Panc1 (cell line): ENCODE data around the gene ASPRV1. TPM values are rescaled to one million over a fixed set of nuclear protein-coding genes. Genes with fewer than 3 reads are reported as not detected.

ENCODE experiments used
- ATAC-seq: fragments of 200-7000 bp; cut with Tn5 transposase; 2 replicates; pipeline ENCODE4 v1.9.1; 2020; ENCODE audit warnings: mild to moderate bottlenecking, moderate library complexity
- BruUV-seq: library from RNA; stranded (reverse); fragments of 400-500 nt; replicated peaks from 2 replicates; lab custom pipeline; 2021; lab: Mats Ljungman, UMichigan
- CTCF ChIA-PET: fragments of 300-600 bp; sonication (Branson Sonifier 250); formaldehyde crosslinking; loops from one replicate; lab custom pipeline; 2022; ENCODE audit warnings: antibody characterized with exemption; lab: Charles Lee
- POLR2A ChIA-PET: fragments of 300-600 bp; sonication (Branson Sonifier 250); formaldehyde crosslinking; loops from one replicate; lab custom pipeline; 2022; ENCODE audit warnings: antibody characterized with exemption; lab: Charles Lee
- DNase-seq: peaks from one replicate; pipeline ENCODE4 v3.0.0-alpha.2; 2010; ENCODE audit warnings: low read depth, low spot score
- H3K27ac ChIP-seq: 2 replicates; pipeline ENCODE4 v1.5.1; 2011; ENCODE audit warnings: mild to moderate bottlenecking, low read length, inconsistent platforms
- H3K27me3 ChIP-seq: fragments of 200-500 bp; sonication (Bioruptor generic); 2 replicates; pipeline ENCODE4 v1.6.0; 2014; ENCODE audit warnings: low read length, inconsistent platforms; ENCODE audit not compliant: control insufficient read depth, insufficient read depth
- H3K36me3 ChIP-seq: fragments of 200-500 bp; sonication (Bioruptor generic); 2 replicates; pipeline ENCODE4 v1.5.1; 2014; ENCODE audit warnings: inconsistent platforms, mild to moderate bottlenecking, low read length, moderate library complexity; ENCODE audit not compliant: control insufficient read depth, insufficient read depth
- H3K4me1 ChIP-seq: 2 replicates; pipeline ENCODE4 v1.5.1; 2011; ENCODE audit warnings: inconsistent platforms, mild to moderate bottlenecking, low read length, moderate library complexity; ENCODE audit not compliant: control insufficient read depth, insufficient read depth
- H3K4me3 ChIP-seq, 2 experiments: 2 replicates each; pipeline ENCODE4 v1.5.1; 2011 to 2012; ENCODE audit warnings: low read depth in 2 of 2, low read length in 2 of 2, mild to moderate bottlenecking in 2 of 2, inconsistent platforms in 1 of 2, moderate library complexity in 1 of 2
- H3K9me3 ChIP-seq: fragments of 200-500 bp; sonication (Bioruptor generic); 2 replicates; pipeline ENCODE4 v1.5.1; 2014; ENCODE audit warnings: low read depth, mild to moderate bottlenecking, inconsistent platforms, low read length, moderate library complexity; ENCODE audit not compliant: control insufficient read depth, insufficient read depth
- CTCF ChIP-seq: fragments of 450-650 bp; IDR thresholded peaks from 2 replicates; pipeline ENCODE4 v1.5.1; 2017; ENCODE audit warnings: mild to moderate bottlenecking
- POLR2AphosphoS5 ChIP-seq: IDR thresholded peaks from 2 replicates; pipeline ENCODE4 v1.6.1; 2012; ENCODE audit warnings: mild to moderate bottlenecking, low read depth, low read length, moderate library complexity
- REST ChIP-seq, 2 experiments: IDR thresholded peaks; 2 replicates each; pipeline ENCODE4 v1.6.1; 2011 to 2012; ENCODE audit warnings: low read depth in 2 of 2, control low read depth in 1 of 2, low read length in 1 of 2, mild to moderate bottlenecking in 1 of 2, moderate library complexity in 1 of 2; ENCODE audit not compliant: insufficient read depth in 1 of 2
- SIN3A ChIP-seq: IDR thresholded peaks from 2 replicates; pipeline ENCODE4 v1.6.1; 2012; ENCODE audit warnings: low read depth, mild to moderate bottlenecking, low read length, moderate library complexity, borderline replicate concordance; ENCODE audit not compliant: insufficient read depth
- TCF7L2 ChIP-seq: IDR thresholded peaks from 2 replicates; pipeline ENCODE4 v1.6.1; 2011; ENCODE audit warnings: mild to moderate bottlenecking, low read depth, low read length, inconsistent platforms
- in situ Hi-C: cut with HindIII; loops from 2 replicates; pipeline ENCODE4 v1.10.0; 2016; ENCODE audit warnings: low sequenced_read_pairs, low pct_unique_long_range_greater_than_20kb
- intact Hi-C: fragments of 100-400 bp; cut with micrococcal nuclease; formaldehyde crosslinking; loops from one replicate; pipeline ENCODE4 v1.10.0; 2022; ENCODE audit not compliant: unreplicated experiment
- total RNA-seq: library from RNA; stranded (reverse); gene quantifications from one replicate; pipeline ENCODE4 v1.2.1, GENCODE V29; 2021; ENCODE audit not compliant: unreplicated experiment

The ASPRV1 gene
- total RNA-seq, 1 experiment from 2014 or later, result 0.21 TPM

DNA sequence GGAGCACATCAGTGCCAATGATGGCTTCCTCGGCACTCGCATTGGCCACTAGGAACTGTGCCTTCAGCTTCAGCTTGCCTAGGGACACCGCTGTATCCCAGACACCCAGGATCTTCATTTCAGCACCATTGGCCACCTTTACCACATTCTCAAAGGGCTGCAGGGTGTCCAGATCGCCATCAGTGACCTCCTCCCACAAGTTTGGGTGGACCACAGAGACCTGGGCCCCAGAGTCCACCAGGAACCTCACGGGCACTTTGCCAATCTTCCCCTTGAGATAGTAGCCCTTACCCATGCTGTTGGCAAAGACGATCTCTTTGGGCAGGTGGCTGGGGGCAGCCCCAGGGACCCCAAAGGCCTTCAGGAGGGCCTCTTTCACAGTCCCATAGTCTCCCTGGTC is 610 bp downstream of the ASPRV1 start:
- in situ Hi-C loops (no loop called here), intact Hi-C loops (no loop called here)
- DNase-seq (no peak), ATAC-seq (no peak)
- no peaks in the 10 kb centered on the region; the same call in 1 of the 2 replicates for H3K4me1 ChIP-seq
- no TSS peak for BruUV-seq
- H3K4me3 ChIP-seq, result no peak overlapping the region
- no peak for TF ChIP-seq TCF7L2
- TF ChIP-seq REST (IDR thresholded peaks at IDR 0.05; ENCODE audit: insufficient read depth in 1 of 2, low read depth in 2 of 2, low read length in 1 of 2), result no peak
- TF ChIP-seq POLR2AphosphoS5, result no peak
- no peak for TF ChIP-seq SIN3A
- no peak for TF ChIP-seq CTCF
- no peaks in the 10 kb centered on the region for H3K27me3 ChIP-seq
- CTCF ChIA-PET, result no interaction called here
- H3K9me3 ChIP-seq, result no peaks in the 10 kb centered on the region
- POLR2A ChIA-PET, result no interaction called here
- H3K27ac ChIP-seq, result no peak overlapping the region
- H3K36me3 ChIP-seq, result no peaks in the 10 kb centered on the region

- POLR2A ChIA-PET, result no interaction called here
- Histone ChIP-seq H3K4me1 (no peaks in the 10 kb centered on the region; the same call in 1 of the 2 replicates), H3K36me3 (no peaks in the 10 kb centered on the region), H3K4me3 (no peak overlapping the region), H3K27me3 (no peaks in the 10 kb centered on the region), H3K9me3 (no peaks in the 10 kb centered on the region), H3K27ac (no peak overlapping the region)
- ATAC-seq (no peak), DNase-seq (no peak)
- intact Hi-C loops, result no loop called here
- TF ChIP-seq CTCF (no peak), SIN3A (no peak), POLR2AphosphoS5 (no peak), TCF7L2 (no peak), REST (IDR thresholded peaks at IDR 0.05; ENCODE audit: insufficient read depth in 1 of 2, low read depth in 2 of 2, low read length in 1 of 2) (no peak)
- no TSS peak for BruUV-seq
- CTCF ChIA-PET, result no interaction called here
- in situ Hi-C loops, result no loop called here
Observed at GRCh38 chr2:69959425-69959824, 2.0 kb downstream of the ASPRV1 start.
